Measurements from ENCODE around the gene URAD. TPM values are rescaled to one million over a fixed set of nuclear protein-coding genes. Genes with fewer than 3 reads are reported as not detected.

Gene URAD
- total RNA-seq, 1 experiment from 2014 or later: not detected

GRCh38 chr13:27967736-27968315, 20.7 kb downstream of the URAD start:
- TF ChIP-seq, protein P1, sequence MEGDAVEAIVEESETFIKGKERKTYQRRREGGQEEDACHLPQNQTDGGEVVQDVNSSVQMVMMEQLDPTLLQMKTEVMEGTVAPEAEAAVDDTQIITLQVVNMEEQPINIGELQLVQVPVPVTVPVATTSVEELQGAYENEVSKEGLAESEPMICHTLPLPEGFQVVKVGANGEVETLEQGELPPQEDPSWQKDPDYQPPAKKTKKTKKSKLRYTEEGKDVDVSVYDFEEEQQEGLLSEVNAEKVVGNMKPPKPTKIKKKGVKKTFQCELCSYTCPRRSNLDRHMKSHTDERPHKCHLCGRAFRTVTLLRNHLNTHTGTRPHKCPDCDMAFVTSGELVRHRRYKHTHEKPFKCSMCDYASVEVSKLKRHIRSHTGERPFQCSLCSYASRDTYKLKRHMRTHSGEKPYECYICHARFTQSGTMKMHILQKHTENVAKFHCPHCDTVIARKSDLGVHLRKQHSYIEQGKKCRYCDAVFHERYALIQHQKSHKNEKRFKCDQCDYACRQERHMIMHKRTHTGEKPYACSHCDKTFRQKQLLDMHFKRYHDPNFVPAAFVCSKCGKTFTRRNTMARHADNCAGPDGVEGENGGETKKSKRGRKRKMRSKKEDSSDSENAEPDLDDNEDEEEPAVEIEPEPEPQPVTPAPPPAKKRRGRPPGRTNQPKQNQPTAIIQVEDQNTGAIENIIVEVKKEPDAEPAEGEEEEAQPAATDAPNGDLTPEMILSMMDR (IDR thresholded peaks at IDR 0.05; ENCODE audit: unreplicated experiment): no peak
- CTCF ChIA-PET: interaction anchor here (0.6 to 2.4 kb wide), 3 partner anchors 14 to 961 kb away, joined by 3 to 8 read pairs (median 4); no protein-coding TSS in a partner anchor
- Mint-ChIP-seq H3K27me3 (ENCODE audit: unreplicated experiment) (peaks cover 48% of the 10 kb centered on the region), H3K9me3 (ENCODE audit: low read depth, unreplicated experiment) (no peaks in the 10 kb centered on the region), H3K4me3 (ENCODE audit: low read depth, unreplicated experiment) (peak overlapping the region; percentile 74), H3K27ac (ENCODE audit: unreplicated experiment) (no peak overlapping the region), H3K36me3 (ENCODE audit: insufficient read depth, unreplicated experiment) (no peaks in the 10 kb centered on the region), H3K4me1 (ENCODE audit: low read depth, unreplicated experiment) (peaks cover 17% of the 10 kb centered on the region)
- intact Hi-C loops (cut with micrococcal nuclease; ENCODE audit: unreplicated experiment): no loop called here
- no peak for DNase-seq
- BruUV-seq (replicated peaks): no TSS peak

DNA sequence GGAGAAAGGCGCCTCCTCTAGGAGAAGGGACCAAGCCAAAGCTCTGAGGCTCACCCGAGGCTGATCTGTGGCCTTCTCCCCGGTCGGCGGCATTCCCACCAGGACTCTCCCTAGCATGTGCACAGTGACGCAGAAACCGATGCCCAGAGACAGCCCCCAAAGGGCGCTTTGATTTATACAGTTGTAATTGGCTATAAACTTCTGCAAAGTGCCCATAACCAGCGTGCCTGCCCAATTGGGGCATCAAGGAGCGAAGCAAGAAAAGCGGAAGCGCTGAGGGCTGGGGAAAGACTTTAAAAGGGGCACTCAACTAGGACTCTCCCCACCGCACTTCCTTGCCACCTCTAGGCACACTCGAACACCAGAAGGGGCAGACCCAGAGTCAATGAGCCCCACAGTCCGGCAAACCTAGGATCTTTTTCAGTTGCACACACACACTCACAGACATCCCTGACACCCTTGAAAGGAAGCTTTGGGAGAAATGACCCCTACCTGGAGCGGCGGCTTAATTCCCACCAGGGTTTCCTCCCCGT, 21.2 kb downstream of the URAD start:
- intact Hi-C loops (cut with micrococcal nuclease; ENCODE audit: unreplicated experiment): no loop called here
- TF ChIP-seq, protein P1 (IDR thresholded peaks at IDR 0.05; ENCODE audit: unreplicated experiment): no peak
- H3K36me3 Mint-ChIP-seq (ENCODE audit: insufficient read depth, unreplicated experiment): no peaks in the 10 kb centered on the region
- CTCF ChIA-PET: interaction anchor here (0.6 to 2.4 kb wide), 3 partner anchors 13 to 961 kb away, joined by 3 to 8 read pairs (median 4); no protein-coding TSS in a partner anchor
- H3K27me3 Mint-ChIP-seq (ENCODE audit: unreplicated experiment): peaks cover 48% of the 10 kb centered on the region
- no peak for DNase-seq
- no peaks in the 10 kb centered on the region for H3K9me3 Mint-ChIP-seq (ENCODE audit: low read depth, unreplicated experiment)
- peaks cover 19% of the 10 kb centered on the region for H3K4me1 Mint-ChIP-seq (ENCODE audit: low read depth, unreplicated experiment)
- peak overlapping the region; percentile 74 for H3K4me3 Mint-ChIP-seq (ENCODE audit: low read depth, unreplicated experiment)
- BruUV-seq (replicated peaks): no TSS peak
- no peak overlapping the region for H3K27ac Mint-ChIP-seq (ENCODE audit: unreplicated experiment)

DNA sequence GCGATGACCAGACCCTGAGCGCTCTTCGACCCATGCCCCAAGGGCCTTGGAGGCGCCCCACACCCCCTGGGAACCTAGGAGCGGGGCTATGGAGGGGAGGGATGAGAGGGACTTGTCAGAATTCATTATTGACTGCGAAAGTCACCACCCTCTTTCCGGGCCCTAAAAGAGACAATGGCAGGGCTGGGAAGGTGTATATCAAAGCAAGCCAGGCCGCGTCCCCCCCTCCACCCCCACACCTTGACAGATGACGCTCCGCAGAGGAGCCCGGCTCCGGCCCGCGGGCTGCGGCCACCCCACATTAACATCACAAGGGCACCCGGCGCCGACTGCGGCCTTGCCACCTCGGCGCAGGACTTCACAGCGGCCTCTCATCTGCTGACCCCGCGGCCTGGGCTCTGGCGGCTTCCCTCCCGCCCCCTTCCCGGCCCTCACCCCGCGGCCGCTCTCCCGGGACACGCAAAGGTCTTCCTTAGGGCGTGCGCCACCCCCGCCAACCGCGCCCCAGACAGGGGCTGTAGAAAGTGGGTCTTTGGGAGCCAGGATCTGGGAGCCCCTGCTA, 21.8 kb downstream of the URAD start:
- H3K4me3 Mint-ChIP-seq (ENCODE audit: low read depth, unreplicated experiment): no peak overlapping the region
- peaks cover 48% of the 10 kb centered on the region for H3K27me3 Mint-ChIP-seq (ENCODE audit: unreplicated experiment)
- TF ChIP-seq, protein P1 (IDR thresholded peaks at IDR 0.05; ENCODE audit: unreplicated experiment): no peak
- H3K4me1 Mint-ChIP-seq (ENCODE audit: low read depth, unreplicated experiment): peaks cover 24% of the 10 kb centered on the region
- H3K27ac Mint-ChIP-seq (ENCODE audit: unreplicated experiment): no peak overlapping the region
- intact Hi-C loops (cut with micrococcal nuclease; ENCODE audit: unreplicated experiment): no loop called here
- no peaks in the 10 kb centered on the region for H3K9me3 Mint-ChIP-seq (ENCODE audit: low read depth, unreplicated experiment)
- CTCF ChIA-PET: interaction anchor here (2.4 kb wide), 1 partner anchor 13 kb away, joined by 8 read pairs; no protein-coding TSS in a partner anchor
- no peak for DNase-seq
- no TSS peak for BruUV-seq (replicated peaks)
- no peaks in the 10 kb centered on the region for H3K36me3 Mint-ChIP-seq (ENCODE audit: insufficient read depth, unreplicated experiment)

DNA sequence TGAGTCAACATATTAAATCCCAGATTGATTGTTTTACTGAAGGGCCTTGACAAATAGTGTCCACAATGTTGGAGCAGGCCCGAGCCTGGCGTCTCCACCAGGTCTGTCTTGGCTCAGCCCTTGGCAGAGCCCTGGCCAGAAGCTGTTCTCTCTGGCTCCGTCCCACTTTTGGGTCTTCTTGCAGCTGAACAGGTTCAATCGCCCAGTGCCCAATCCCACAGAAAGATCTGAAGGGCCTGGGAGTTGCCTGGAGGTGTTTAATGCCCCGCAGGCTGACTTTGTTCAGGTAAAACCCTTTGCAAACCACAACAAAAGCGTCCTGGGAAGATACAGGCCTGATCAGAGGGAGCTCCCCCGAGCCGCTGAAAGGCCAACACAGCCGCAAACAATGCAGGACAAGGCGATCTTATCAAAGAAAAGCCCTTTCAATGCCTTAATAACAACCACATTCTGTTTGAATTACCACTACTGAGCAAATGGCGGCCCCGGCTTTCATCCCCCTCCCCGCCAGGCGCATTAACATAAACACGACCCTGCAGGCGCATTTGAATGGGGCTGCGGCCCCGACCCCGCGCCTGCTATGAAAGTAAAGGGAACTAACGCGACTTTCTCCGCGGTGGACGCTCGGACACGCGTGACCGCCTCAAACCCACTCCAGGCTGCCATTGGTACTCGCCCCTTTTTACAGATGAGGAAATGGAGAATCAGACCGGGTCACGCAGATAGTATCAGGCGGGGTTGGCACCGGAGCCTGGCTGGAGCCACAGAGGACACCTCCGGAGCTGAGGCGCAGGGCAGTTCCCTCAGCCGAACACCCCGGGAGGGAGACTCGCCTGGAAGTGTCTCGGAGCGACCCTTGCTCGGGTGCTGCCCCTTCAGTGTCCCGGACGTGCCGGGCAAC, 22.5 kb downstream of the URAD start:
- Mint-ChIP-seq H3K27me3 (ENCODE audit: unreplicated experiment) (peaks cover 48% of the 10 kb centered on the region), H3K4me3 (ENCODE audit: low read depth, unreplicated experiment) (no peak overlapping the region), H3K4me1 (ENCODE audit: low read depth, unreplicated experiment) (peaks cover 25% of the 10 kb centered on the region), H3K27ac (ENCODE audit: unreplicated experiment) (no peak overlapping the region), H3K36me3 (ENCODE audit: insufficient read depth, unreplicated experiment) (no peaks in the 10 kb centered on the region), H3K9me3 (ENCODE audit: low read depth, unreplicated experiment) (no peaks in the 10 kb centered on the region)
- intact Hi-C loops (cut with micrococcal nuclease; ENCODE audit: unreplicated experiment): no loop called here
- TF ChIP-seq, protein P1 (IDR thresholded peaks at IDR 0.05; ENCODE audit: unreplicated experiment): no peak
- no TSS peak for BruUV-seq (replicated peaks)
- CTCF ChIA-PET: no interaction called here
- DNase-seq: no peak

Data from Calu3 (cell line).